ENCODE data around the gene ZNF225. TPM values are rescaled to one million over a fixed set of nuclear protein-coding genes. Genes with fewer than 3 reads are reported as not detected.

The ZNF225 gene
- total and polyA plus RNA-seq, 2 of the 4 experiments (the other 2 are of a cell fraction): 1.5 to 5.7 TPM

- Histone ChIP-seq H3K23ac (ENCODE audit: low read depth, low read length) (peak overlapping the region; percentile 89), H2BK120ac (ENCODE audit: low read depth, low read length) (no peak overlapping the region), H3K4me1 (ENCODE audit: control insufficient read depth, insufficient read depth, low read length) (peaks cover 2% of the 10 kb centered on the region; the same call in 1 of the 2 replicates), H2BK5ac (ENCODE audit: low read depth, low read length, poor library complexity, severe bottlenecking) (no peak overlapping the region), H3K4ac (ENCODE audit: low read depth, low read length) (peak overlapping the region; percentile 78; the same call in 1 of the 2 replicates), H4K20me1 (ENCODE audit: insufficient read depth, low read length) (no peaks in the 10 kb centered on the region), H3K79me1 (ENCODE audit: low read depth in 1 of 2, low read length in 2 of 2) (peaks cover 16 to 20% of the 10 kb centered on the region in 2 experiments), H4K5ac (ENCODE audit: low read depth, low read length) (no peak overlapping the region), H3K9ac (ENCODE audit: low read depth, low read length) (peak overlapping the region; percentile 86), H3K27ac (ENCODE audit: insufficient read depth, low read length) (no peak overlapping the region; the same call in 1 of the 2 replicates), H2BK15ac (ENCODE audit: low read depth, low read length) (no peak overlapping the region), H3K36me3 (ENCODE audit: control insufficient read depth, insufficient read depth, low read length) (no peaks in the 10 kb centered on the region; the same call in 1 of the 2 replicates), H3K9me1 (ENCODE audit: insufficient read depth, low read length) (no peaks in the 10 kb centered on the region), H3K27me3 (ENCODE audit: control insufficient read depth, insufficient read depth, low read length) (no peaks in the 10 kb centered on the region), H3K9me3 (ENCODE audit: control insufficient read depth, insufficient read depth, low read length) (no peaks in the 10 kb centered on the region), H2AK9ac (replicated peaks; ENCODE audit: low read depth, low read length, poor library complexity) (peak overlapping the region; percentile 73), H3K4me2 (ENCODE audit: low read depth, low read length) (peak overlapping the region; percentile 73), H3K4me3 (ENCODE audit: insufficient read depth, low read depth, low read length) (peak overlapping the region; percentile 76), H2AFZ (replicated peaks; ENCODE audit: low read length, poor library complexity) (peak overlapping the region; percentile 96), H2BK20ac (ENCODE audit: low read depth, low read length) (no peak overlapping the region), H4K91ac (ENCODE audit: insufficient read depth, low read depth, low read length) (no peak overlapping the region), H4K8ac (ENCODE audit: low read depth in 2 of 2, low read length in 2 of 2) (peak overlapping the region; percentile 71 to 99; a peak in 3 of 4 replicates), H3K56ac (ENCODE audit: extremely low read depth, insufficient read depth, low read length) (no peak overlapping the region), H3K18ac (ENCODE audit: low read depth, low read length) (no peak overlapping the region), H3K14ac (replicated peaks; ENCODE audit: low read depth, low read length) (peak overlapping the region; percentile 81; the same call in 1 of the 2 replicates), H2AK5ac (ENCODE audit: low read depth, low read length) (no peak overlapping the region)
- dilution Hi-C loops (cut with HindIII; ENCODE audit: low sequenced_read_pairs, unreplicated experiment): no loop called here
- POLR2A ChIA-PET (ENCODE audit: unreplicated experiment): interaction anchor here (0.6 kb wide), 1 partner anchor 134 kb away, joined by 3 read pairs; no protein-coding TSS in a partner anchor
- 24% methylated on average over 6 of the region's 18 CpGs; no CpG with 5 or more reads in 1 of the 2 experiments for WGBS, 2 experiments (ENCODE audit: extremely low coverage in 2 of 2, insufficient read length in 1 of 2)
- CTCF ChIA-PET: no interaction called here
- ATAC-seq (ENCODE audit: low read depth) (peak; percentile 40), DNase-seq (no peak)
- intact Hi-C loops (cut with micrococcal nuclease): no loop called here
- in situ Hi-C loops (cut with MboI; ENCODE audit: low sequenced_read_pairs): no loop called here
- TSS peak; percentile 17 for BruUV-seq (replicated peaks)
- TF ChIP-seq POLR2A (IDR thresholded peaks at IDR 0.05; ENCODE audit: low read depth, low read length) (no peak), MXI1 (IDR thresholded peaks at IDR 0.05; ENCODE audit: borderline replicate concordance, low read depth, low read length) (no peak), NFE2L2 (IDR thresholded peaks at IDR 0.05; ENCODE audit: low read depth, low read length) (no peak), CHD1 (IDR thresholded peaks at IDR 0.05; ENCODE audit: low read depth, low read length) (no peak), BHLHE40 (IDR thresholded peaks at IDR 0.05; ENCODE audit: low read depth, low read length) (no peak), RFX5 (IDR thresholded peaks at IDR 0.05; ENCODE audit: low read depth, low read length) (no peak), USF2 (IDR thresholded peaks at IDR 0.05; ENCODE audit: low read depth, low read length) (no peak), CTCF (conservative IDR thresholded peaks at IDR 0.05; ENCODE audit: low read depth, low read length) (peak; percentile 14; the same call in 1 of the 2 replicates), RAD21 (IDR thresholded peaks at IDR 0.05; ENCODE audit: low read length) (0 out of 2 replicates have a peak, but pooled peaks have one; percentile 9)
These were observed 40.4 kb upstream of the ZNF225 start for GRCh38 chr19:44072543-44073401.
